Stimulated activated CD8-positive, alpha-beta memory T cell treated with anti-CD3 and anti-CD28 coated beads, Interleukin-12 subunit alpha, Interleukin-12 subunit beta, amount 100 ng/mL, for 24 hours (primary cell): ENCODE results near the gene DDX46.
"Not testable (repeated sequence)": the region's sequence is repeated elsewhere in the genome, so short reads cannot be mapped to it uniquely, and the experiment has no call there.

Experiments used
- DNase-seq: peaks from one replicate; pipeline ENCODE4 v3.0.0-alpha.2; 2020; ENCODE audit errors: extremely low read depth

Gene DDX46, protein sequence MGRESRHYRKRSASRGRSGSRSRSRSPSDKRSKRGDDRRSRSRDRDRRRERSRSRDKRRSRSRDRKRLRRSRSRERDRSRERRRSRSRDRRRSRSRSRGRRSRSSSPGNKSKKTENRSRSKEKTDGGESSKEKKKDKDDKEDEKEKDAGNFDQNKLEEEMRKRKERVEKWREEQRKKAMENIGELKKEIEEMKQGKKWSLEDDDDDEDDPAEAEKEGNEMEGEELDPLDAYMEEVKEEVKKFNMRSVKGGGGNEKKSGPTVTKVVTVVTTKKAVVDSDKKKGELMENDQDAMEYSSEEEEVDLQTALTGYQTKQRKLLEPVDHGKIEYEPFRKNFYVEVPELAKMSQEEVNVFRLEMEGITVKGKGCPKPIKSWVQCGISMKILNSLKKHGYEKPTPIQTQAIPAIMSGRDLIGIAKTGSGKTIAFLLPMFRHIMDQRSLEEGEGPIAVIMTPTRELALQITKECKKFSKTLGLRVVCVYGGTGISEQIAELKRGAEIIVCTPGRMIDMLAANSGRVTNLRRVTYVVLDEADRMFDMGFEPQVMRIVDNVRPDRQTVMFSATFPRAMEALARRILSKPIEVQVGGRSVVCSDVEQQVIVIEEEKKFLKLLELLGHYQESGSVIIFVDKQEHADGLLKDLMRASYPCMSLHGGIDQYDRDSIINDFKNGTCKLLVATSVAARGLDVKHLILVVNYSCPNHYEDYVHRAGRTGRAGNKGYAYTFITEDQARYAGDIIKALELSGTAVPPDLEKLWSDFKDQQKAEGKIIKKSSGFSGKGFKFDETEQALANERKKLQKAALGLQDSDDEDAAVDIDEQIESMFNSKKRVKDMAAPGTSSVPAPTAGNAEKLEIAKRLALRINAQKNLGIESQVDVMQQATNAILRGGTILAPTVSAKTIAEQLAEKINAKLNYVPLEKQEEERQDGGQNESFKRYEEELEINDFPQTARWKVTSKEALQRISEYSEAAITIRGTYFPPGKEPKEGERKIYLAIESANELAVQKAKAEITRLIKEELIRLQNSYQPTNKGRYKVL

GRCh38 chr5:134758504-134759341 lies at the start of gene DDX46:
TSS of gene DDX46 (plus strand) at chr5:134758779. CDS start at chr5:134758939, 160 bp downstream.
- peak; percentile 88 for DNase-seq

DNA sequence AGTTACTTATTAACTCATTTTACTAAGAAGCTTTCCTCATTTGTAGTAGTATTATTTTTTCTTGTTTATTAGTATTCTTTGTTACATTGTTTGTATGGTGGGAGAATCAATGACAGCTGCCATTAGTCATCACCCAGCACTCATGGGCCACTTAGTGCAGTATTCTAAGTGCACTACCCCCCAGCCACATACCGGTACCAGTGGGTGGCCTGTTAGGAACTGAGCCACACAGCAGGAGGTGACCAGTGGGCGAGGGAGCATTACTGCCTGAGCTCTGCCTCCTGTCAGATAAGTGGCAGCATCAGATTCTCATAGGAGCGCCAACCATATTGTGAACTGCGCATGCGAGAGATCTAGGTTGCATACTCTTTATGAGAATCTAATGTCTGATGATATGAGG lies 44.5 kb upstream of the DDX46 start:
- DNase-seq: no peak

- DNase-seq: no peak
Observed at GRCh38 chr5:134714541-134714940, 44.0 kb upstream of the DDX46 start.

GRCh38 chr5:134715466-134715865 lies 43.1 kb upstream of the DDX46 start:
- not testable (repeated sequence) for DNase-seq

- no peak for DNase-seq
Observed at GRCh38 chr5:134724872-134725271, 33.7 kb upstream of the DDX46 start.

DNA sequence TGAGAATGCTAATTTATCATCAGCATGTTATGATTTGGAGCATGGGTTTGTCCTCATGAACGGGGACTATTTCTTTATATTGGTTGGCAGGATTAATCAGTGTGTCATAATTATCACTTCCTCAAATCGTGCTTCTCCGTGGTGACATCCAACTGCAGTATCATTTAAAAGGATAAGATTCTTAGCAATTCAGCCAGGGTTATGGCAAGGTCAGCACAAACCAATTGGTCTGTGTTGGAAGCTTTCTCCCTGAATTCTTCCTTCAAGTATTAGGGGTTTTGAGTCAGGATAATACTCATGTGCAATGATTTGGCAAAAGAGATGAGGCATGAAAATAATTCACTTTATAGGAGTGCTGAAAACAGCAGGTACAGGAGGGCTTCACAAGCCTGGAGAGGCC lies 25.8 kb upstream of the DDX46 start:
- no peak for DNase-seq

DNA sequence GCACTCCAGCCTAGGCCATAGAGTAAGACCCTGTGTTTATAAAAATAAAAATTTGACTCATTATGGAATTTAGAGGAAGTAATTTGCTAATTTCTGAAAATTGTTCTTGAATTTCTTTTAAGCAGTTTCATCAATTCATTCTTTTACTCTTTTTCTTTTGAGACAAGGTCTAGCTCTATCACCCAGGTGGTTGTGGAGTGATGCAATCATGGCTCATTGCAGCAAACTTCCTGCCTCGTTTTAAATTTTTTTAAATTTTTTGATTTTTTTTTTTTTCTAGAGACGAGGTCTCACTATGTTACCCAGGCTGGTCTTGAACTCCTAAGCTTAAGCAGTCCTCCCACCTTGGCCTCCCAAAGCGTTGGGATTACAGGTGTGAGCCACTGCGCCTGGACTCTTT lies 23.3 kb upstream of the DDX46 start:
- DNase-seq: no peak

GRCh38 chr5:134736173-134736812 lies 22.3 kb upstream of the DDX46 start:
- DNase-seq: no peak

DNA sequence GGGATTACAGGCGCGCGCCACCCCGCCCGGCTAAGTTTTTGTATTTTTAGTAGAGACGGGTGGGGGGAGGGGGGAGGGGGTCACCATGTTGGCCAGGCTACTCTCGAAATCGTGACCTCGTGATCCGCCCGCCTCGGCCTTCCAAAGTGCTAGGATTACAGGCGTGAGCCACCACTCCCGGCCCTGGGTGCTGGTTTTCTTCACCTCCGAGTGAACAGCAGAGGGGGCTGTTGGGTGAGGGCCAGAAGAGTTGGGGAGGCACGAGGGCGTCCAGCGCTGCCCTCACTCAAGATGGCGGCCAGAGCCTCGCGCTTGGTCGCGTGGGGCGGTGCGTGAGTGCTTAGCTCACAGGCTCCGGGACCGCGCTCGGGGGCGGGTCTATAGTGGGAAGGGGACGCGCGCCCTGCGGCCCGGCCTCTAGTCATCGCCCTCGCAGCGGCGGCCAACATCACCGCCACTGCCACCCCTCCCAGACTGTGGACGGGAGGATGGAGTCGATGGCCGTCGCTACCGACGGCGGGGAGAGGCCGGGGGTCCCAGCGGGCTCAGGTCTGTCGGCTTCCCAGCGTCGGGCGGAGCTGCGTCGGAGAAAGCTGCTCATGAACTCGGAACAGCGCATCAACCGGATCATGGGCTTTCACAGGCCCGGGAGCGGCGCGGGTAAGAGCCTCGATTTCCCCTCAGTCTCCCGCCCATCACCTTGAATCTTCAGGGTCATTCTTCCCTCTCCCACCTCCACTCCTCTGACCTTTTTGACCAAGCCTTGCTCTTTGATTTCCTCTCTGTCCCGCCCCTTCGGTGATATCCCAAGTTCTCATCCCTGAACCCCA lies 20.2 kb upstream of the DDX46 start, which contains the start of gene CAMLG:
Gene CAMLG (plus strand): TSS at position 416 of the 830 bp plus-strand sequence. CDS start 73 bp downstream, at position 489.
- DNase-seq: peak; percentile 91

DNA sequence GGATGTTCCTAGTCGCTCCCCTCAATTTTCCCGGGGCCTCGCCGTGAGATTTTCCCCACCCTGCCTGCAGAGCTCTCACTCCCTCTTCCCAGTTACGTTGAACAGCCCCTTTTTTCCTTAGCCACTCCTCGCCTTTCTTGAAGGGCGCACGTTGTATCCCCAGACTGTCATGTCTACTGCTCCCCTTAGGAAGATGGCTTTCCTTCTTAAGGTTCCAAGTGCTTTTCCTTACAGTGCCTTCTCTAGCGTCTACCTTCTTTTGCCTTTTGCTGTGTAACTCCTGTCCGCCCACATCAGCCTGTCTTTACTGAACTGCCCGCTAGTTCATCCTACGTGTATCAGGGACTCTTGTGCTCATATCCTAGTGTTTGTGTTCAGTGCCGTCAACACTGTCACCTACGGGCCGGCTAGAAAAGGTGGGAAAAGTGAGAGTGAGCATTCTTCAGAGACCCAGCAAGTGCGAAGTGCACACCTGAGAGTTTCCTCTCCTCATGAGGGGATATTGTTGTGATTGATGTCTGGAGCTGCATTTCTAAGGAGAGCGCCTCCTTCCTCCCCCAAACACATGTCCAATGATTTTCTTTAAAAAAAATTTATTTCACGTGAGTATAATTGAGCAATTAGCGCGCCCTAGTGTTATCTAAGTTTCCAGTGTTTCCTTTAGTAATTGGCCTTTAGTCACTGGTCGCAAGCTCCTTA lies 19.5 kb upstream of the DDX46 start:
- no peak for DNase-seq

DNA sequence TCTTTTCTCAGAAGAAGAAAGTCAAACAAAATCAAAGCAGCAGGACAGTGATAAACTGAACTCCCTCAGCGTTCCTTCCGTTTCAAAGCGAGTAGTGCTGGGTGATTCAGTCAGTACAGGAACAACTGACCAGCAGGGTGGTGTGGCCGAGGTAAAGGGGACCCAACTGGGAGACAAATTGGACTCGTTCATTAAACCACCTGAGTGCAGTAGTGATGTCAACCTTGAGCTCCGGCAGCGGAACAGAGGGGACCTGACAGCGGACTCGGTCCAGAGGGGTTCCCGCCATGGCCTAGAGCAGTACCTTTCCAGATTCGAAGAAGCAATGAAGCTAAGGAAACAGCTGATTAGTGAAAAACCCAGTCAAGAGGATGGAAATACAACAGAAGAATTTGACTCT lies 17.5 kb upstream of the DDX46 start:
- no peak for DNase-seq

GRCh38 chr5:134742134-134742533 lies 16.4 kb upstream of the DDX46 start:
- no peak for DNase-seq

DNA sequence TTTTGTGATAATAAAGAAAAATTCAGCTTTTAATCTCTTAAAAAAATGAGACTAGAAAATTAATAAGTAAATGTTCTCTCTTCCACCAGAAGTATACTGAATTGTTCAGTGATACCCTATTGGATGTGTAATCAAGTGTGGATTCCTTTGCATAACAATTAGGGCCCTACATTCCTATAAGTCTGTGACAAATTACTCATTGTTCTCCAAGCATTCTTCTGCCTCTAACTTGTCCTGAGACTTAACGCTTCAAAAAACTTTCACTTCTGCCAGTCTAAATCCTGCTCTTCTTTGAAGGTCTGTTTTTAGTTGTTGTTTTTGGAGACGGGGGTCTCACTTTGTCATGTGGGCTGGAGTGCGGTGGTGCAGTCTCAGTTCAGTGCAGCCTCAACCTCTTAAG lies 9.2 kb upstream of the DDX46 start:
- DNase-seq: no peak

DNA sequence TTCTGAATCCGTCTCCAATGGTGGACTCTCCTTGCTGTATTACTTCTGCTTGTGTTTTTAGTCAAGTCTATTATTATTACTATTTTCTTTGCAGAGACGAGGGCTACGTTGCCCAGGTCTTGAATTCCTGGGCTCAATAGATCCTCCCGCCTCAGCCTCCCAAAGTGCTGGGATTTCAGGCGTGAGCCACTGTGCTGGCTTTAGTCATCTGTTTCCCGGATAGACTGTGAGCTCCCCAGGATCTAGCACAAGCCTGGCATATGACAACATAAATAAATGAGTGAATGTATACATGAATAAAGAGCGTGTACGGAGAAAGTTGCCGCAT lies 439 bp upstream of the DDX46 start:
- no peak for DNase-seq

- DNase-seq: not testable (repeated sequence)
Observed at GRCh38 chr5:134767528-134768291, 9.1 kb downstream of the DDX46 start.

DNA sequence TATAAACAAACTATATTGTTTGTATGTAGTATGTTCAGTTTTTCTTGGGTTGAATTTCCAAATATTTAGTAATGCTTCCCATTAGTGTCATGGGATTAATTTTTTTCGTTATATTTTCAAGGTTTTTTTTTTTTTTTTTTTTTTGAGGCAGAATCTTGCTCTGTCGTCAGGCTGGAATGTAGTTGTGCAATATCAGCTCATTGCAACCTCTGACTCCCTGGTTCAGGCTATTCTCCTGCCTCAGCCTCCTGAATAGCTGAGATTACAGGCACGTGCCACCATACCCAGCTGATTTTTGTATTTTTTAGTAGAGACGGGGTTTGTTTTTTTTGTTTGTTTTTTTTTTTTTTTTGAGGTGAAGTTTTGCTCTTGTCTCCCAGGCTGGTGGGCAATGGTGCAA lies 10.6 kb downstream of the DDX46 start:
- DNase-seq: no peak

DNA sequence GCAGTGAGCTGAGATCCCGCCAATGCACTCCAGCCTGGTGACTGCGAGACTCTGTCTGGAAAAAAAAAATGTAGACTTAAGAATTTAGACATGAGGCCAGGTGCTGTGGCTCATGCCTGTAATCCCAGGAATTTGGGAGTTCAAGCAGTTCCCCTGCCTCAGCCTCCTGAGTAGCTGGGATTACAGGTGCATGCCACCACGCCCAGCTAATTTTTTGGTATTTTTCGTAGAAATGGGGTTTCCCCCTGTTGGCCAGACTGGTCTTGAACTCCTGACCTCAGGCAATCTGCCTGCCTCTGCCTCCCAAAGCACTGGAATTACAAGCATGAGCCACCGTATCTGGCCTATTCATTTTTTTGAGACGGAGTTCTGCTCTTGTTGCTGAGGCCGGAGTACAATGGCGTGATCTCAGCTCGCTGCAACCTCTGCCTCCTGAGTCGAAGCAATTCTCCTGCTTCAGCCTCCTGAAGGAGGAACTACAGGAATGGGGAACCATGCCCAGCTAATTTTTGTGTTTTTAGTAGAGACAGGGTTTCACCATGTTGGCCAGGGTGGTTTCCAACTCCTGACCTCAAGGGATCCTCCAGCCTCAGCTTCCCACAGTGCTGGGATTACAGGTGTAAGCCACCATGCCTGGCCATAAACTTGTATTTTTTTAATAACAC lies 14.0 kb downstream of the DDX46 start:
- no peak for DNase-seq

DNA sequence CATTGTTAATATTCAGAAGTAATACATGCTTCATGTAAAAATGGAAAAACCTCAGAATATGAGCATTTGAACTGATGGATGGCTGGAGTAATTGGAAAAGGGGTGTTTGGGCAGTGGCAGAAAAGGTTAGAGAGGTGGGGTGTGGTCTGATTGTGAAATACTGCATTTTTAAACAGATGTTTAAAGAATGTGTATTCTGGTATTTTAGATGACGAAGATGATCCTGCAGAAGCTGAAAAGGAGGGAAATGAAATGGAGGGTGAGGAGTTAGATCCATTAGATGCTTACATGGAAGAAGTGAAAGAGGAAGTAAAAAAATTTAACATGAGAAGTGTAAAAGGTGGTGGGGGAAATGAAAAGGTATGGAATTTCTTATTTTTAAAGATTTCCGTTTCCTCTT lies 18.8 kb downstream of the DDX46 start:
- DNase-seq: no peak
